Osteocyte (in vitro differentiated cells): ENCODE measurements around the gene GPR4. TPM values are rescaled to one million over a fixed set of nuclear protein-coding genes. Genes with fewer than 3 reads are reported as not detected.

Experiments
- DNase-seq: peaks from one replicate; pipeline ENCODE4 v3.0.0; 2021; ENCODE audit warnings: mixed read lengths; ENCODE audit not compliant: unreplicated experiment; ENCODE audit errors: extremely low spot score
- H3K27ac Mint-ChIP-seq: one replicate; pipeline ENCODE4 v1.8.0; 2021; ENCODE audit warnings: mild to moderate bottlenecking, mixed read lengths; ENCODE audit not compliant: unreplicated experiment
- H3K27me3 Mint-ChIP-seq: one replicate; pipeline ENCODE4 v1.8.0; 2021; ENCODE audit warnings: mixed read lengths; ENCODE audit not compliant: unreplicated experiment
- H3K36me3 Mint-ChIP-seq: one replicate; pipeline ENCODE4 v1.8.0; 2021; ENCODE audit warnings: mixed read lengths; ENCODE audit not compliant: unreplicated experiment
- H3K4me1 Mint-ChIP-seq: one replicate; pipeline ENCODE4 v1.8.0; 2021; ENCODE audit warnings: mixed read lengths; ENCODE audit not compliant: unreplicated experiment
- H3K4me3 Mint-ChIP-seq: one replicate; pipeline ENCODE4 v1.8.0; 2021; ENCODE audit warnings: mild to moderate bottlenecking, moderate library complexity, mixed read lengths; ENCODE audit not compliant: unreplicated experiment
- H3K9me3 Mint-ChIP-seq: one replicate; pipeline ENCODE4 v1.8.0; 2021; ENCODE audit warnings: mixed read lengths; ENCODE audit not compliant: unreplicated experiment
- total RNA-seq: library from RNA; stranded (reverse); gene quantifications from 2 replicates; pipeline ENCODE4 v1.2.1, GENCODE V29; 2021
- TF ChIP-seq, protein P1 (sequence below): fragments of 200-600 bp; sonication (generic); IDR thresholded peaks from 2 replicates; pipeline ENCODE4 v1.5.0; 2021; ENCODE audit warnings: antibody characterized with exemption, mild to moderate bottlenecking, moderate library complexity

GPR4 gene
- total RNA-seq, 1 donor from 2014 or later, result not detected

DNA sequence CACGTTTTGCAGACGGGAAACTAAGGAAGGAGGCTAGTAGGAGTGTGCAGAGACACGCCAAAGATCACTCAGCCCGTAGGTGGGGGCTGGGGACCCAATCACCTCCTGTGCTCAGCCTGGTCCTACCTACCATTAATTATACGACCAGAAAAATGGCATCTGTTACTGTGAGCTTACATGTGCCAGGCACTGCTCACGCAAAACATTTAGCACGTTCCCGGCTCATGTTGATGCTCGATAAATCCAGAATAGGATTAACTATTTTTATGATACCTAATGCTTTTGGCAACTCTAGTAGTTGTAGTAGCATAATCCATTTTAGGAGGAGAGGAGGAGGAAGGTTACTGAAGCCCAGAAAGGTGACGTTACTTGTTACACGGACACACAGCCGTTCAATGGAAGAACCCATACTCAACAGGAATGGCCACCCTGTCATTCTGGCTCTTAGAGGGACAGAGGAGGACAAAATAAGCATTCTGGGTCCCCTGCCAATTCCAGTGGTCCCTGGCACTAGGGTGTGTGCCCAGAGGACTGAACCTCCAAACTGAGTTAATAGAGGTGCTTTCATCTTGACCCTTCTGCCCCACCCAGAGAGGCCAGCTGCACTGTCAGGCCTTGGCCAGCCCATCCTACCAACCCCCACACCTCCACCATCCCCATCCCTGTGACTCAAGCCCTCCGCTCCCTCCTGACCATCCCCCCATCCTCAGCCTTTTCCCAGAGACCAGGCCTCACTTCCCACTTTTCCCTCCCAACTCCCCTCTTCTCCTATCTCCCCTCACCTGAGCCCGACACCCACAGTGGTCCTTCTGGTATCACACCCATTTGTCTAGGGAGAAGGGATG, 42.1 kb upstream of the GPR4 start:
- DNase-seq, result no peak
- Mint-ChIP-seq H3K4me1 (peaks cover 28% of the 10 kb centered on the region), H3K36me3 (no peaks in the 10 kb centered on the region), H3K4me3 (no peak overlapping the region), H3K9me3 (no peaks in the 10 kb centered on the region), H3K27ac (no peak overlapping the region), H3K27me3 (no peaks in the 10 kb centered on the region)
- TF ChIP-seq, protein P1, sequence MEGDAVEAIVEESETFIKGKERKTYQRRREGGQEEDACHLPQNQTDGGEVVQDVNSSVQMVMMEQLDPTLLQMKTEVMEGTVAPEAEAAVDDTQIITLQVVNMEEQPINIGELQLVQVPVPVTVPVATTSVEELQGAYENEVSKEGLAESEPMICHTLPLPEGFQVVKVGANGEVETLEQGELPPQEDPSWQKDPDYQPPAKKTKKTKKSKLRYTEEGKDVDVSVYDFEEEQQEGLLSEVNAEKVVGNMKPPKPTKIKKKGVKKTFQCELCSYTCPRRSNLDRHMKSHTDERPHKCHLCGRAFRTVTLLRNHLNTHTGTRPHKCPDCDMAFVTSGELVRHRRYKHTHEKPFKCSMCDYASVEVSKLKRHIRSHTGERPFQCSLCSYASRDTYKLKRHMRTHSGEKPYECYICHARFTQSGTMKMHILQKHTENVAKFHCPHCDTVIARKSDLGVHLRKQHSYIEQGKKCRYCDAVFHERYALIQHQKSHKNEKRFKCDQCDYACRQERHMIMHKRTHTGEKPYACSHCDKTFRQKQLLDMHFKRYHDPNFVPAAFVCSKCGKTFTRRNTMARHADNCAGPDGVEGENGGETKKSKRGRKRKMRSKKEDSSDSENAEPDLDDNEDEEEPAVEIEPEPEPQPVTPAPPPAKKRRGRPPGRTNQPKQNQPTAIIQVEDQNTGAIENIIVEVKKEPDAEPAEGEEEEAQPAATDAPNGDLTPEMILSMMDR, result no peak

DNA sequence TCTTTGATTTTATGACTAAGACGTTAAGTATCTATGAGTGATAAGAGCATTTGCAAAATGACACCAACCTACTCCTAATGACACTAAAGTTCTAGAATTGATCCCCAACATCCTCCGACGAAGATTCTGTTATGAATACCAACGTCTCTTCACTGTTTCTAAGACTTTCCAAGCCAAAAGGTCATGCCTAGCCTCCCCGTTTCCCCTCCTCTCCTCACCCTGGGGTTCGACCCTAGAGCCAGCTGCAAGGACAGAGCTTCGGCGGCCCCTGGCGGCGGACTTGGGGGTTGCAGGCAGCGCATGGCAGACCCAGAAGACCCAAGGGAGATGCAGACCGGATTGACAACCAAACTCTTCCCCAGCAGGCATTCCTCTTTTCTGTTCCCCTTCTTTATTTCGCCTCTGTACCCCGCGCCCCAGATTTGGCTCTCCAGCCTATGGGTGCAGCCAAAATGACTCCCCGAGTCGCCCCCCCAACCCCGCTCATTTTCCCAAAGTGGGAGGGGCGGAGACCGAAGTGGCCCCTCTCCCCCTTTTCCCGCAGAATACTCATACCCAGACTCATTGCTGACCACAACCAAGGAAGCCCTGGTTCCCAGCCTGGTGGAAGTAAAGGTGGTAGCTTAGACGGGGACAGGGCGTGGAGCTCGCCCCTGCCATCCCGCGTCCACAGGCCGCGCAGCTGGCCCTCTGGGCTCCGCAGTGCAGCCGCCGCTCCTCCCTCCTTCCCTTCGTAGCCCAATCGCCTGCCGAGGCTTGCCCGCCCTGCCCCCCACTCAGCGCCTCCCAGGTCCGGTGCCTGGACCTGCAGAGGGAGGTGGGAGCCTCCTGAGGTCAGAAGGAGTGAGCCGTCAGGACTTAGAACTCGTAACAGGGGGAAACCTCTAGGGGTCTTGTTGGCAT, 41.3 kb upstream of the GPR4 start:
- Mint-ChIP-seq H3K36me3 (no peaks in the 10 kb centered on the region), H3K4me3 (peak overlapping the region; percentile 64), H3K9me3 (no peaks in the 10 kb centered on the region), H3K27ac (peak overlapping the region; percentile 59), H3K4me1 (peaks cover 37% of the 10 kb centered on the region), H3K27me3 (no peaks in the 10 kb centered on the region)
- TF ChIP-seq, protein P1, result peak; percentile 99
- peak; percentile 96 for DNase-seq

DNA sequence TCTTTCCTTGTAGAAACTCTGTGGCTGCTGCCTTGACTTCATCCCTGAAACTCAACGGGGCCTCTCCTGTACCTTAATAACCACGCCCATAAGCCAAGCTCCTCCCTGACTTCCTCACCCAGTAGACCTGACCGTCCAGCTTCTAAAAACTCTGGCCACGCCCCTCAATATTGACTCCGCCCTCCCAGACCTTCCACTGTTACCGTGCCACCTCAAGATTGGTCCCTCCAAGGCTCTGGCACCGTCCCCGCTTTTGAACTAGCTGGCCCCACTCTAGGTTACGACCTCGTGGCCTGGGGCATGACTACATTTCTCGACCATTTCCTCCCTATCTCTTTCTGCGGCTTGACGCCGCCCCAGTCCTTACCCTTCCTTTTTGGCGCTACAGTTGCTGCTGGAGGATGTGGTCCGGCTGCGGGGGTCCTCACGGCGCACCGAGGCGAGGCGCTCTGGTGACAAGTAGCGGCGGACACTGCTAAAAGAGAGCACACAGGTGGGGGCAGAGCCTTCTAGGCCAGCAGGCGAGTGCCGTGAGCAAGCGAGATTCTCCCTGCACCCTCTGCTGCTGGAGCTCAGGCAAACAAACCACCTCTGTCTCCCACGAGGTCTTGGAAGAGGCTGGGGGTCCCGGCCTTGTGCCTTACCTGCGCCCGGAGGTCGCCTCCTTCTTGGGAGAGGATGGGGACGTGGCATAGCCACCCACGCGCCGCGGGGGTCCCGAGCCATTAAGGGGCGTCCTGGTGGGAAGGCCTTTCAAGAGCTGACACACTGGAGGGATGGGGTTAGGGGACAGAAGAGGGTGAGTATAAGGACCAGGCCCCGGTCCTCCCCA, 39.5 kb upstream of the GPR4 start:
- Mint-ChIP-seq H3K4me1 (peaks cover 41% of the 10 kb centered on the region), H3K27ac (peak overlapping the region; percentile 91), H3K9me3 (no peaks in the 10 kb centered on the region), H3K36me3 (no peaks in the 10 kb centered on the region), H3K4me3 (peak overlapping the region; percentile 73), H3K27me3 (no peaks in the 10 kb centered on the region)
- DNase-seq, result no peak
- TF ChIP-seq, protein P1, result no peak

DNA sequence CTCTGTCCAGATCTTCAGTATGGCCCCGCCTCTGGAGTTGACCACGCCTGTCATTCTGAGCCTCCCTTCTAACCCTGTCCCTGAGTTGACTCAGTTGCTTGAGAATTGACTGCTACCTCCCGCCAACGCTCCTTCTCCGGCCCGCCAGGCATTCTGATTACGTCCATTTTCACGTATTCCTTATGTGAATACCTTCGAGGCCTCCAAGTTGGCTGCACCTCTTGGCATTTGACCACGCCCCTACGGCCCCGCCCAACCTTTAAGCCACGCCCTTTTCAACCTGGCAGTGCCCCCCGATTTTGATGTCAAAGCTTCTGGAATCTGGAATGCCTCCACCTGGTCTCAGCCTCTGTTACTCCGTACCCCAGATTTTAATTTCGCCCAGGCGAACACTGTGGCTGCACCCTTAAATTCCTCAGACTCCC, 38.8 kb upstream of the GPR4 start:
- Mint-ChIP-seq H3K27me3 (no peaks in the 10 kb centered on the region), H3K27ac (peak overlapping the region; percentile 91), H3K36me3 (no peaks in the 10 kb centered on the region), H3K9me3 (no peaks in the 10 kb centered on the region), H3K4me3 (peak overlapping the region; percentile 73), H3K4me1 (peaks cover 35% of the 10 kb centered on the region)
- TF ChIP-seq, protein P1, result no peak
- DNase-seq, result no peak
